NCI-H2227 (cell line): Measurements from ENCODE around the gene CLASP1.

Experiments used
- DNase-seq: peaks from one replicate; lab custom pipeline; 2025; ENCODE audit not compliant: unreplicated experiment; lab: John Stamatoyannopoulos, UW

The CLASP1 gene

GRCh38 chr2:121293450-121294325, 355.6 kb downstream of the CLASP1 start:
- no peak for DNase-seq

GRCh38 chr2:121291251-121291580, 358.0 kb downstream of the CLASP1 start:
- DNase-seq: no peak

GRCh38 chr2:121289271-121289670, 360.0 kb downstream of the CLASP1 start:
- no peak for DNase-seq

- no peak for DNase-seq
Observed at GRCh38 chr2:121288454-121289231, 360.6 kb downstream of the CLASP1 start.

- no peak for DNase-seq
Observed at GRCh38 chr2:121287956-121288355, 361.3 kb downstream of the CLASP1 start.
